Gastrocnemius medialis (tissue), 4 donors: ENCODE results near the gene ABHD17C. TPM values are rescaled to one million over a fixed set of nuclear protein-coding genes. Genes with fewer than 3 reads are reported as not detected.

Experiments used
- ATAC-seq, 2 donors: fragments of 150-250 bp; one replicate each; pipeline ENCODE4 v1.9.1; 2016
- DNase-seq, 2 donors: peaks; one replicate each; pipeline ENCODE4 v3.0.0-alpha.2; 2019
- H3K27ac ChIP-seq, 4 donors: fragments of 200-600 bp; sonication (generic); 1 replicate in 1 of 4; 2 replicates in 3 of 4; pipeline ENCODE4 v1.5.1; 2016 to 2018; ENCODE audit warnings: mild to moderate bottlenecking in 2 of 4, moderate library complexity in 1 of 4
- H3K27me3 ChIP-seq, 3 donors: fragments of 200-600 bp; sonication (generic) in 2 of 3; 1 replicate in 1 of 3; 2 replicates in 2 of 3; pipeline versions ENCODE4 v1.5.1 to v1.6.0; 2016 to 2019; ENCODE audit warnings: mild to moderate bottlenecking in 1 of 3, moderate library complexity in 1 of 3
- H3K36me3 ChIP-seq, 2 donors: fragments of 200-600 bp; sonication (generic) in 1 of 2; one replicate each; pipeline ENCODE4 v1.5.1; 2017 to 2018
- H3K4me1 ChIP-seq, 2 donors: fragments of 200-600 bp; sonication (generic) in 1 of 2; one replicate each; pipeline ENCODE4 v1.5.1; 2016 to 2017; ENCODE audit warnings: mild to moderate bottlenecking in 2 of 2
- H3K4me3 ChIP-seq, 4 donors: fragments of 200-600 bp; sonication (generic) in 3 of 4; 1 replicate in 1 of 4; 2 replicates in 3 of 4; pipeline ENCODE4 v1.5.1; 2016 to 2019; ENCODE audit warnings: mild to moderate bottlenecking in 2 of 4
- H3K9me3 ChIP-seq, 3 donors: fragments of 200-600 bp; sonication (generic) in 2 of 3; 1 replicate in 1 of 3; 2 replicates in 2 of 3; pipeline ENCODE4 v1.5.1; 2016 to 2019
- CTCF ChIP-seq, 5 experiments: fragments of 450-650 bp in 3 of 5; fragments of 200-600 bp in 2 of 5; sonication (generic) in 2 of 5; IDR thresholded peaks in 4 of 5; conservative IDR thresholded peaks in 1 of 5; 1 replicate in 4 of 5; 2 replicates in 1 of 5; pipeline ENCODE4 v1.5.1; 2016 to 2019; ENCODE audit warnings: antibody characterized with exemption in 5 of 5, mild to moderate bottlenecking in 3 of 5, moderate library complexity in 3 of 5
- POLR2A ChIP-seq, 2 donors: fragments of 450-650 bp; IDR thresholded peaks; one replicate each; pipeline ENCODE4 v1.6.1; 2017; ENCODE audit warnings: antibody characterized with exemption in 2 of 2, mild to moderate bottlenecking in 2 of 2, moderate library complexity in 2 of 2
- in situ Hi-C, 4 donors: fragments of 200-750 bp; cut with MboI; loops; one replicate each; pipeline versions ENCODE4 v1.15.0 to v1.8.0; 2017; ENCODE audit warnings: low sequenced_read_pairs in 4 of 4
- intact Hi-C: fragments of 100-400 bp; cut with DNase I; formaldehyde crosslinking; loops from one replicate; pipeline ENCODE4 v1.15.1; 2023; ENCODE audit warnings: low total_unique reads
- total RNA-seq, 4 donors: library from RNA; depleted of rRNA; stranded (reverse); fragments of >200 nt; gene quantifications; one replicate each; pipeline versions ENCODE4 v1.1.0 to v1.2.3, GENCODE V29; 2016

The ABHD17C gene
- total RNA-seq, 4 donors from 2014 or later: 0.98 to 3.3 (median 2.5) TPM; not detected in 1

GRCh38 chr15:80764535-80764934, 69.4 kb downstream of the ABHD17C start:
- TF ChIP-seq CTCF (IDR thresholded peaks at IDR 0.05 in 4 of 5, conservative IDR thresholded peaks at IDR 0.05 in 1 of 5): no peak
- no peak for TF ChIP-seq POLR2A (IDR thresholded peaks at IDR 0.05)
- in situ Hi-C loops: no loop called here
- DNase-seq: no peak

GRCh38 chr15:80766275-80766674, 71.2 kb downstream of the ABHD17C start:
- DNase-seq (no peak), ATAC-seq (no peak)
- TF ChIP-seq POLR2A (IDR thresholded peaks at IDR 0.05) (no peak), CTCF (IDR thresholded peaks at IDR 0.05 in 4 of 5, conservative IDR thresholded peaks at IDR 0.05 in 1 of 5) (no peak)
- Histone ChIP-seq H3K27me3 (no peaks in the 10 kb centered on the region), H3K4me1 (no peaks in the 10 kb centered on the region), H3K27ac (no peak overlapping the region), H3K9me3 (no peaks in the 10 kb centered on the region), H3K4me3 (no peak overlapping the region), H3K36me3 (no peaks in the 10 kb centered on the region)
- intact Hi-C loops (no loop called here), in situ Hi-C loops (no loop called here)

More at GRCh38 chr15:80764535-80764934, 69.4 kb downstream of the ABHD17C start:
- intact Hi-C loops: no loop called here
- Histone ChIP-seq H3K27ac (no peak overlapping the region), H3K4me3 (no peak overlapping the region), H3K36me3 (no peaks in the 10 kb centered on the region), H3K9me3 (no peaks in the 10 kb centered on the region), H3K4me1 (no peaks in the 10 kb centered on the region), H3K27me3 (no peaks in the 10 kb centered on the region)
- no peak for ATAC-seq

GRCh38 chr15:80768158-80768557, 73.0 kb downstream of the ABHD17C start:
- Histone ChIP-seq H3K4me3 (no peak overlapping the region), H3K27ac (no peak overlapping the region), H3K9me3 (no peaks in the 10 kb centered on the region), H3K4me1 (no peaks in the 10 kb centered on the region), H3K27me3 (no peaks in the 10 kb centered on the region), H3K36me3 (no peaks in the 10 kb centered on the region)
- in situ Hi-C loops: no loop called here
- DNase-seq: no peak
- ATAC-seq: no peak
- no peak for TF ChIP-seq CTCF (IDR thresholded peaks at IDR 0.05 in 4 of 5, conservative IDR thresholded peaks at IDR 0.05 in 1 of 5)
- TF ChIP-seq POLR2A (IDR thresholded peaks at IDR 0.05): no peak
- intact Hi-C loops: no loop called here

GRCh38 chr15:80769153-80769828, 74.2 kb downstream of the ABHD17C start:
- Histone ChIP-seq H3K4me3 (no peak overlapping the region), H3K27me3 (no peaks in the 10 kb centered on the region), H3K9me3 (no peaks in the 10 kb centered on the region), H3K27ac (no peak overlapping the region), H3K4me1 (no peaks in the 10 kb centered on the region), H3K36me3 (no peaks in the 10 kb centered on the region)
- no peak for ATAC-seq
- no peak for DNase-seq
- in situ Hi-C loops (no loop called here), intact Hi-C loops (no loop called here)
- no peak for TF ChIP-seq POLR2A (IDR thresholded peaks at IDR 0.05)
- TF ChIP-seq CTCF (IDR thresholded peaks at IDR 0.05 in 4 of 5, conservative IDR thresholded peaks at IDR 0.05 in 1 of 5): no peak
